Astrocyte of the spinal cord (primary cell): Measurements from ENCODE around the gene OR1S1.
"Not testable (repeated sequence)": the region's sequence is repeated elsewhere in the genome, so short reads cannot be mapped to it uniquely, and the experiment has no call there.

Source experiments
- DNase-seq: peaks from one replicate; pipeline ENCODE4 v3.0.0; 2011; ENCODE audit warnings: low read depth, low spot score
- H3K4me3 ChIP-seq: 2 replicates; pipeline ENCODE4 v1.5.1; 2011; ENCODE audit warnings: low read depth, mild to moderate bottlenecking, low read length, moderate library complexity
- in situ Hi-C: cut with HindIII; loops from 2 replicates; pipeline ENCODE4 v1.10.0; 2017; ENCODE audit warnings: low sequenced_read_pairs
- TF ChIP-seq, protein P1 (sequence below): IDR thresholded peaks from 2 replicates; pipeline ENCODE4 v1.5.1; 2012; ENCODE audit warnings: low read depth, mild to moderate bottlenecking, low read length, inconsistent platforms

OR1S1 gene

DNA sequence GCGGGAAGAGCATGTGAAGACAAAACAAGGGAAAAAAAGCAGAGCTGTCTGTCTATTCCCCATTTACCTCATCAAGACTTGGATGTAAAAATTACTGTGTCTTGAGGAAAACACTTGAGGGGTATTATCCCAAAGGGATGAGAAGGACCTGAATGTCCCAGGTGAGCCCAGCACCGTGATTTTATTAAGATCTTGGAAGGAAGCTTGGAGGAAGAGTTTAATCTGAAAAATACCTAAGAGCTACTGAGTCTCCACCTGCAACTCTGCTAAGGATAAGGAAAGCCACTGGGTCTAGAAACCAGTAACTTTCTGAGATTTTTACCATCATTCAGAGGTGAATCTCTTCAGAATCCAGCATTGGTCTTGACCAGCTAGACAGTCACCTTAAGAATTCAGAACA, at the start of gene OR1S1:
Gene OR1S1 (plus strand): TSS at position 301 of the 400 bp plus-strand sequence.
- in situ Hi-C loops, DNase-seq, H3K4me3 ChIP-seq: not testable (repeated sequence)

DNA sequence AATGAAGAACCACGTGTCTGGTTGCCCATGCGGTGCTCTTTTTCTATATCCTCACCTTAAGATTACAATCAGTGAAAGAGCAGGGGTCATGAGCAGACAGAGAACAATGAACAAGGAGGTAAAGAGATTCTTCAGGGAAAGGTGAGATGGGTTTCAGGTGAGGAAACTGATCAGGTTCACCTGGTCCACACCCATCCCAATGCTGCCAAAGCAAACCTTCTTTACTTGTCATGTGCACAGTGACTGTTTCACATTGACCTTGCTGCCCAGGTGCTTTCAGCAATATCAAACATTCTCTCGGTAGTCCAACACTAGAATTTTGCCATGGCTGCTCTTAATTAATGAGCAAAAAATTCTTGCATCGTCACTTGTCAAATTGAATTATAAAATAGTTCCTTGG, 48.1 kb upstream of the OR1S1 start:
- in situ Hi-C loops: no loop called here
- H3K4me3 ChIP-seq: no peak overlapping the region
- TF ChIP-seq, protein P1, sequence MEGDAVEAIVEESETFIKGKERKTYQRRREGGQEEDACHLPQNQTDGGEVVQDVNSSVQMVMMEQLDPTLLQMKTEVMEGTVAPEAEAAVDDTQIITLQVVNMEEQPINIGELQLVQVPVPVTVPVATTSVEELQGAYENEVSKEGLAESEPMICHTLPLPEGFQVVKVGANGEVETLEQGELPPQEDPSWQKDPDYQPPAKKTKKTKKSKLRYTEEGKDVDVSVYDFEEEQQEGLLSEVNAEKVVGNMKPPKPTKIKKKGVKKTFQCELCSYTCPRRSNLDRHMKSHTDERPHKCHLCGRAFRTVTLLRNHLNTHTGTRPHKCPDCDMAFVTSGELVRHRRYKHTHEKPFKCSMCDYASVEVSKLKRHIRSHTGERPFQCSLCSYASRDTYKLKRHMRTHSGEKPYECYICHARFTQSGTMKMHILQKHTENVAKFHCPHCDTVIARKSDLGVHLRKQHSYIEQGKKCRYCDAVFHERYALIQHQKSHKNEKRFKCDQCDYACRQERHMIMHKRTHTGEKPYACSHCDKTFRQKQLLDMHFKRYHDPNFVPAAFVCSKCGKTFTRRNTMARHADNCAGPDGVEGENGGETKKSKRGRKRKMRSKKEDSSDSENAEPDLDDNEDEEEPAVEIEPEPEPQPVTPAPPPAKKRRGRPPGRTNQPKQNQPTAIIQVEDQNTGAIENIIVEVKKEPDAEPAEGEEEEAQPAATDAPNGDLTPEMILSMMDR: no peak
- DNase-seq: no peak

DNA sequence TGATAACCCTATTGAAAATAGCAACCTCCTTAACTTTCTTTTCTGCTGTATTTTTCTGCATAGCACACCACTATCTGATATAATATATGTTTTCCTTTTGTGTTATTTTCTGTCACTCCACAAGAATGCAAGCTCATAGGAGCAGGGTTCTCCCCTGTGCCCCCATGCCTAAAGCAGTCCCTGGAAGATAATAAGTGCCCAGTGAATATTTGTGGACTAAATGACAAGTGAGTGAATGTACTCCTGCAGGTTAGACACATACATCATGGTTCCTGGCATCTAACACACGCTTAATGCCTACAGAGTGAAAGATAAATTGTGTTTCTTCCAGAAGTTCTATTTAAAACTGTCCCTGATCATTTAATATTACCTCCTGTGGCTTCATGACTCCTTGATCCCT, 47.5 kb upstream of the OR1S1 start:
- TF ChIP-seq, protein P1: no peak
- no peak for DNase-seq
- in situ Hi-C loops: no loop called here
- H3K4me3 ChIP-seq: no peak overlapping the region

DNA sequence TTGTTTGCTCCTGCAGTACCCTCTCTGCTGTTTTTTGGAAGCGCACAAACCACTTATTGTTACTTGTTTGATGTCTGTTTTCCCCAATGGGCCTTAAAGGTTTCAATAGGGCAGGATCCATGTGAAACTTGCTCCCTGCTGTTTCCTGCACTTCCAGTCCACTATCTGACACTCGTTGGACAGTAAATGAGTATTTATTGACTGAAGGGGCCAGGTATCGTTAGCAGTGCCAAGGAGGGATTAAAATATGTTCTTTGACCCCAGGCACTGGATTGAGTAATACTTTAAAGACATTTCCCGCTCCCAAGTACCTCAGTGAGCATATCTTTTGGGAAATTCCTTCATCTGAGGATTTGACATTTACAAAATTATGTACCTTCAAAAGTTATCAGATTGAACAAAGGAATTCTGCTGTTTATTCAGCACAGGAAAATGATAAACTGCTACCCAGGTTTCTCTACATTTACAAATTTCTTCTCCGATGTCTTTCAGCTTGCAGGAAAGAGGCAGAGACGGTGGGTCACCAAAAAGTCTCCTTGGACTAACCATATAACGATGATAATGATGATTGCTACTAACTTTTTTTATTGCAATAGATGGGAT, 46.9 kb upstream of the OR1S1 start:
- in situ Hi-C loops: no loop called here
- no peak for DNase-seq
- H3K4me3 ChIP-seq: no peak overlapping the region
- TF ChIP-seq, protein P1: no peak

GRCh38 chr11:58177409-58178054, 35.0 kb upstream of the OR1S1 start:
- TF ChIP-seq, protein P1: no peak
- H3K4me3 ChIP-seq: no peak overlapping the region
- in situ Hi-C loops: no loop called here
- no peak for DNase-seq

- H3K4me3 ChIP-seq: no peak overlapping the region
- in situ Hi-C loops: no loop called here
- DNase-seq: no peak
- TF ChIP-seq, protein P1: no peak
Observed at GRCh38 chr11:58178444-58178843, 34.1 kb upstream of the OR1S1 start.

DNA sequence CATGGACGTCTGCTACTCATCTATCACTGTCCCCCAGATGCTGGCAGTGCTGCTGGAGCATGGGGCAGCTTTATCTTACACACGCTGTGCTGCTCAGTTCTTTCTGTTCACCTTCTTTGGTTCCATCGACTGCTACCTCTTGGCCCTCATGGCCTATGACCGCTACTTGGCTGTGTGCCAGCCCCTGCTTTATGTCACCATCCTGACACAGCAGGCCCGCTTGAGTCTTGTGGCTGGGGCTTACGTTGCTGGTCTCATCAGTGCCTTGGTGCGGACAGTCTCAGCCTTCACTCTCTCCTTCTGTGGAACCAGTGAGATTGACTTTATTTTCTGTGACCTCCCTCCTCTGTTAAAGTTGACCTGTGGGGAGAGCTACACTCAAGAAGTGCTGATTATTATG, 32.9 kb upstream of the OR1S1 start:
- no peak overlapping the region for H3K4me3 ChIP-seq
- no peak for DNase-seq
- TF ChIP-seq, protein P1: no peak
- in situ Hi-C loops: no loop called here
